GM10266 (cell line): ENCODE data around the gene SLC9A1.

Source experiments
- DNase-seq: peaks from one replicate; pipeline ENCODE4 v3.0.0; 2012; ENCODE audit errors: extremely low spot score
- TF ChIP-seq, protein P1 (sequence below): IDR thresholded peaks from 2 replicates; pipeline ENCODE4 v1.5.1; 2012; ENCODE audit warnings: mild to moderate bottlenecking, low read depth; ENCODE audit not compliant: control insufficient read depth, insufficient read depth; ENCODE audit errors: missing control alignments

The SLC9A1 gene

GRCh38 chr1:27150641-27151040 lies 4.3 kb downstream of the SLC9A1 start:
- no peak for DNase-seq
- TF ChIP-seq, protein P1, sequence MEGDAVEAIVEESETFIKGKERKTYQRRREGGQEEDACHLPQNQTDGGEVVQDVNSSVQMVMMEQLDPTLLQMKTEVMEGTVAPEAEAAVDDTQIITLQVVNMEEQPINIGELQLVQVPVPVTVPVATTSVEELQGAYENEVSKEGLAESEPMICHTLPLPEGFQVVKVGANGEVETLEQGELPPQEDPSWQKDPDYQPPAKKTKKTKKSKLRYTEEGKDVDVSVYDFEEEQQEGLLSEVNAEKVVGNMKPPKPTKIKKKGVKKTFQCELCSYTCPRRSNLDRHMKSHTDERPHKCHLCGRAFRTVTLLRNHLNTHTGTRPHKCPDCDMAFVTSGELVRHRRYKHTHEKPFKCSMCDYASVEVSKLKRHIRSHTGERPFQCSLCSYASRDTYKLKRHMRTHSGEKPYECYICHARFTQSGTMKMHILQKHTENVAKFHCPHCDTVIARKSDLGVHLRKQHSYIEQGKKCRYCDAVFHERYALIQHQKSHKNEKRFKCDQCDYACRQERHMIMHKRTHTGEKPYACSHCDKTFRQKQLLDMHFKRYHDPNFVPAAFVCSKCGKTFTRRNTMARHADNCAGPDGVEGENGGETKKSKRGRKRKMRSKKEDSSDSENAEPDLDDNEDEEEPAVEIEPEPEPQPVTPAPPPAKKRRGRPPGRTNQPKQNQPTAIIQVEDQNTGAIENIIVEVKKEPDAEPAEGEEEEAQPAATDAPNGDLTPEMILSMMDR, result no peak

DNA sequence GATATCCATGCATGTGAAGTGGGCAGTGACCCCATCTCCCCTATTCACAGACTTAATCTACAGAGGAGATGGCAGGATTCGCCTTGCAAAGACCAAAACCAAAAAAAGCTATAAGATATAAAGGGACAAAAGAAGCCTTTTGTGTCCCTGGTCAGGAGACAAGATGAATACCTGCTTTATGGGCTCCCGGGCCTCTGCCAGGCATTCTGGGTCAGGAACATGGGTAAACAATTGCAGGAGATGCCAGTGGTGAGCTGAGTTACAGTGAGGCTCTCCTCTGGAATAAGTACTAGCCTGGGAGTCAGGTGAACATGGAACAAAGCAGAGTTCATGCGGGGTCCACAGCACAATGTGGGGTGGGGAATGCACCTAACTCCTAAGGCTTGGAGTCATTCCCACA lies 4.7 kb downstream of the SLC9A1 start:
- DNase-seq, result no peak
- TF ChIP-seq, protein P1, result no peak

GRCh38 chr1:27149762-27150113 lies 5.2 kb downstream of the SLC9A1 start:
- TF ChIP-seq, protein P1, result no peak
- no peak for DNase-seq

GRCh38 chr1:27149084-27149761 lies 5.7 kb downstream of the SLC9A1 start:
- TF ChIP-seq, protein P1, result no peak
- DNase-seq, result no peak

GRCh38 chr1:27148591-27148990 lies 6.3 kb downstream of the SLC9A1 start:
- DNase-seq, result no peak
- TF ChIP-seq, protein P1, result no peak

GRCh38 chr1:27147842-27148518 lies 6.9 kb downstream of the SLC9A1 start:
- no peak for DNase-seq
- TF ChIP-seq, protein P1, result no peak

GRCh38 chr1:27145934-27146354 lies 9.0 kb downstream of the SLC9A1 start:
- TF ChIP-seq, protein P1, result no peak
- DNase-seq, result no peak
